ENCODE data around the gene SKAP1.
"Not testable (repeated sequence)": the region's sequence is repeated elsewhere in the genome, so short reads cannot be mapped to it uniquely, and the experiment has no call there.

Gene SKAP1

GRCh38 chr17:48360861-48361633 is 69.0 kb downstream of the SKAP1 start:
- not testable (repeated sequence) for DNase-seq

- DNase-seq: no peak
Observed at GRCh38 chr17:48357779-48358602, 72.0 kb downstream of the SKAP1 start.

- no peak for DNase-seq
Observed at GRCh38 chr17:48356866-48357265, 73.1 kb downstream of the SKAP1 start.

GRCh38 chr17:48352630-48353029 is 77.4 kb downstream of the SKAP1 start:
- no peak for DNase-seq

GRCh38 chr17:48351911-48352332 is 78.1 kb downstream of the SKAP1 start:
- DNase-seq: no peak

GRCh38 chr17:48348352-48348751 is 81.7 kb downstream of the SKAP1 start:
- no peak for DNase-seq

GRCh38 chr17:48347177-48347576 is 82.8 kb downstream of the SKAP1 start:
- no peak for DNase-seq

GRCh38 chr17:48344251-48344650 is 85.8 kb downstream of the SKAP1 start:
- no peak for DNase-seq

GRCh38 chr17:48340916-48341315 is 89.1 kb downstream of the SKAP1 start:
- DNase-seq: no peak

GRCh38 chr17:48338720-48339119 is 91.3 kb downstream of the SKAP1 start:
- no peak for DNase-seq

- DNase-seq: not testable (repeated sequence)
Observed at GRCh38 chr17:48337903-48338302, 92.1 kb downstream of the SKAP1 start.

GRCh38 chr17:48336986-48337385 is 93.0 kb downstream of the SKAP1 start:
- no peak for DNase-seq

GRCh38 chr17:48335858-48336500 is 94.0 kb downstream of the SKAP1 start:
- peak; percentile 52 for DNase-seq

GRCh38 chr17:48335146-48335784 is 94.7 kb downstream of the SKAP1 start:
- no peak for DNase-seq

- DNase-seq: no peak
Observed at GRCh38 chr17:48333034-48333530, 96.9 kb downstream of the SKAP1 start.

- DNase-seq: no peak
Observed at GRCh38 chr17:48330887-48331286, 99.1 kb downstream of the SKAP1 start.

GRCh38 chr17:48330421-48330820 is 99.6 kb downstream of the SKAP1 start:
- DNase-seq: no peak

GRCh38 chr17:48328457-48328856 is 101.6 kb downstream of the SKAP1 start:
- DNase-seq: no peak

GRCh38 chr17:48326310-48326709 is 103.7 kb downstream of the SKAP1 start:
- no peak for DNase-seq

- DNase-seq: no peak
Observed at GRCh38 chr17:48322060-48322459, 108.0 kb downstream of the SKAP1 start.

GRCh38 chr17:48317732-48318131 is 112.3 kb downstream of the SKAP1 start:
- no peak for DNase-seq

- DNase-seq: no peak
Observed at GRCh38 chr17:48314716-48315115, 115.3 kb downstream of the SKAP1 start.
